Esophagus muscularis mucosa (tissue), 3 donors: ENCODE data around the gene HK1.

Experiments used
- CTCF ChIP-seq, 3 experiments: fragments of 200-600 bp in 2 of 3; fragments of 450-650 bp in 1 of 3; sonication (generic) in 2 of 3; IDR thresholded peaks; one replicate each; pipeline ENCODE4 v1.5.1; 2017 to 2019; ENCODE audit warnings: antibody characterized with exemption in 3 of 3, mild to moderate bottlenecking in 2 of 3, moderate library complexity in 1 of 3
- EP300 ChIP-seq: sonication (generic); formaldehyde crosslinking; IDR thresholded peaks from one replicate; pipeline ENCODE4 v1.6.1; 2017; ENCODE audit warnings: antibody characterized with exemption

- TF ChIP-seq CTCF (IDR thresholded peaks at IDR 0.05) (no peak), EP300 (no peak)
Measured at GRCh38 chr10:69385454-69386350, 107.4 kb downstream of the HK1 start.
